H9 (cell line): Measurements from ENCODE around the gene STOML3. TPM values are rescaled to one million over a fixed set of nuclear protein-coding genes. Genes with fewer than 3 reads are reported as not detected.

ENCODE experiments used
- DNase-seq: peaks from one replicate; pipeline ENCODE4 v3.0.0-alpha.2; 2017
- H2AFZ ChIP-seq: one replicate; pipeline ENCODE4 v1.6.1; 2013; ENCODE audit warnings: mild to moderate bottlenecking, low read length, control low read depth, moderate library complexity
- H2AK5ac ChIP-seq: 2 replicates; pipeline ENCODE4 v1.6.1; 2013; ENCODE audit warnings: low read length, control low read depth, mixed read lengths; ENCODE audit not compliant: insufficient read length
- H2BK120ac ChIP-seq: one replicate; pipeline ENCODE4 v1.6.1; 2013; ENCODE audit warnings: low read depth, mild to moderate bottlenecking, low read length, control low read depth, inconsistent platforms; ENCODE audit not compliant: poor library complexity, severe bottlenecking
- H2BK12ac ChIP-seq: 2 replicates; pipeline ENCODE4 v1.6.1; 2013; ENCODE audit warnings: low read length, control low read depth, mixed read lengths, low read depth; ENCODE audit not compliant: insufficient read length
- H2BK15ac ChIP-seq: 2 replicates; pipeline ENCODE4 v1.6.1; 2013; ENCODE audit warnings: low read depth, low read length, control low read depth
- H2BK20ac ChIP-seq: one replicate; pipeline ENCODE4 v1.6.1; 2013; ENCODE audit warnings: low read depth, mild to moderate bottlenecking, low read length, control low read depth, inconsistent platforms; ENCODE audit not compliant: poor library complexity, severe bottlenecking
- H2BK5ac ChIP-seq: 2 replicates; pipeline ENCODE4 v1.6.1; 2013; ENCODE audit warnings: low read length, control low read depth, mixed read lengths; ENCODE audit not compliant: insufficient read length
- H3K14ac ChIP-seq: 2 replicates; pipeline ENCODE4 v1.6.1; 2013; ENCODE audit warnings: low read length, control low read depth; ENCODE audit not compliant: insufficient read depth
- H3K18ac ChIP-seq: 2 replicates; pipeline ENCODE4 v1.6.1; 2013; ENCODE audit warnings: low read depth, mild to moderate bottlenecking, mixed read lengths, low read length, control low read depth; ENCODE audit not compliant: insufficient read length
- H3K23ac ChIP-seq: 2 replicates; pipeline ENCODE4 v1.6.1; 2013; ENCODE audit warnings: low read length, control low read depth, mixed read lengths, low read depth; ENCODE audit not compliant: insufficient read length
- H3K23me2 ChIP-seq: 2 replicates; pipeline ENCODE4 v1.6.1; 2013; ENCODE audit warnings: low read depth, mild to moderate bottlenecking, mixed read lengths, low read length, control low read depth; ENCODE audit not compliant: insufficient read length, poor library complexity, severe bottlenecking
- H3K27ac ChIP-seq: 2 replicates; pipeline ENCODE4 v1.5.1; 2013; ENCODE audit warnings: low read length, control low read depth, mixed read lengths, low read depth; ENCODE audit not compliant: insufficient read length
- H3K27me3 ChIP-seq: 2 replicates; pipeline ENCODE4 v1.6.1; 2013; ENCODE audit warnings: low read length, control low read depth, inconsistent platforms; ENCODE audit not compliant: insufficient read depth
- H3K4ac ChIP-seq: 2 replicates; pipeline ENCODE4 v1.6.1; 2013; ENCODE audit warnings: low read depth, mild to moderate bottlenecking, control low read depth, inconsistent platforms, low read length, moderate library complexity
- H3K4me1 ChIP-seq: 2 replicates; pipeline ENCODE4 v1.6.1; 2013; ENCODE audit warnings: low read length, control low read depth, inconsistent platforms; ENCODE audit not compliant: insufficient read depth
- H3K4me2 ChIP-seq: 2 replicates; pipeline ENCODE4 v1.6.1; 2013; ENCODE audit warnings: low read length, control low read depth, mixed read lengths; ENCODE audit not compliant: insufficient read length, insufficient read depth
- H3K56ac ChIP-seq: 2 replicates; pipeline ENCODE4 v1.6.1; 2013; ENCODE audit warnings: low read depth, mild to moderate bottlenecking, mixed read lengths, low read length, control low read depth; ENCODE audit not compliant: insufficient read length
- H3K79me1 ChIP-seq: 2 replicates; pipeline ENCODE4 v1.6.1; 2013; ENCODE audit warnings: low read depth, mild to moderate bottlenecking, moderate library complexity, low read length, control low read depth, inconsistent platforms; ENCODE audit not compliant: insufficient read depth, poor library complexity, severe bottlenecking
- H3K79me2 ChIP-seq: 2 replicates; pipeline ENCODE4 v1.6.1; 2013; ENCODE audit warnings: low read length, control low read depth, inconsistent platforms; ENCODE audit not compliant: insufficient read depth
- H3K9ac ChIP-seq: 2 replicates; pipeline ENCODE4 v1.6.1; 2013; ENCODE audit warnings: low read length, control low read depth, mixed read lengths; ENCODE audit not compliant: insufficient read length; ENCODE audit errors: extremely low read depth
- H3K9me3 ChIP-seq: one replicate; pipeline ENCODE4 v1.6.1; 2013; ENCODE audit warnings: low read depth, low read length, inconsistent platforms; ENCODE audit not compliant: control insufficient read depth
- H3T11ph ChIP-seq: one replicate; pipeline ENCODE4 v1.6.1; 2013; ENCODE audit warnings: mild to moderate bottlenecking, low read length, control low read depth, inconsistent platforms
- H4K20me1 ChIP-seq: one replicate; pipeline ENCODE4 v1.6.1; 2013; ENCODE audit not compliant: control insufficient read depth, insufficient read length, insufficient read depth
- H4K5ac ChIP-seq: 2 replicates; pipeline ENCODE4 v1.6.1; 2013; ENCODE audit warnings: low read depth, mild to moderate bottlenecking, mixed read lengths, low read length, control low read depth; ENCODE audit not compliant: insufficient read length
- H4K8ac ChIP-seq: replicated peaks from 2 replicates; pipeline ENCODE4 v1.6.1; 2013; ENCODE audit warnings: low read length, control low read depth, mixed read lengths, low read depth; ENCODE audit not compliant: insufficient read length
- H4K91ac ChIP-seq: 2 replicates; pipeline ENCODE4 v1.6.1; 2013; ENCODE audit warnings: low read depth, mild to moderate bottlenecking, moderate library complexity, mixed read lengths, low read length, control low read depth; ENCODE audit not compliant: insufficient read length
- H3K27ac Mint-ChIP-seq, 3 experiments: 2 replicates in 2 of 3; 3 replicates in 1 of 3; pipeline ENCODE4 v1.8.0; 2020 to 2021; ENCODE audit warnings: mixed read lengths in 3 of 3, mild to moderate bottlenecking in 1 of 3, moderate library complexity in 1 of 3
- H3K27me3 Mint-ChIP-seq: 2 replicates; pipeline ENCODE4 v1.8.0; 2021; ENCODE audit warnings: low read depth, mild to moderate bottlenecking, moderate library complexity, mixed read lengths
- H3K36me3 Mint-ChIP-seq, 3 experiments: 2 replicates in 2 of 3; 3 replicates in 1 of 3; pipeline ENCODE4 v1.8.0; 2020 to 2021; ENCODE audit warnings: low read depth in 3 of 3, mixed read lengths in 3 of 3; ENCODE audit not compliant: insufficient read depth in 1 of 3
- H3K4me1 Mint-ChIP-seq, 2 experiments: 2 replicates each; pipeline ENCODE4 v1.8.0; 2020; ENCODE audit warnings: mixed read lengths in 2 of 2
- H3K4me3 Mint-ChIP-seq, 2 experiments: 2 replicates in 1 of 2; 3 replicates in 1 of 2; pipeline ENCODE4 v1.8.0; 2020 to 2021; ENCODE audit warnings: mild to moderate bottlenecking in 2 of 2, mixed read lengths in 2 of 2, moderate library complexity in 1 of 2
- H3K9me3 Mint-ChIP-seq, 2 experiments: 2 replicates in 1 of 2; 3 replicates in 1 of 2; pipeline ENCODE4 v1.8.0; 2020; ENCODE audit warnings: mild to moderate bottlenecking in 2 of 2, mixed read lengths in 2 of 2, moderate library complexity in 1 of 2
- CTCF ChIP-seq: fragments of 200-600 bp; sonication (generic); conservative IDR thresholded peaks from 3 replicates; pipeline ENCODE4 v1.8.0; 2021; ENCODE audit warnings: antibody characterized with exemption, mild to moderate bottlenecking
- WGBS: extraction: QIAGEN DNeasy Blood & Tissue Kit; methylation state at CpG from one replicate; pipeline ENCODE4 v1.1.7; 2013; ENCODE audit warnings: missing lambda C conversion rate, low lambda C conversion rate, mixed read lengths; ENCODE audit not compliant: insufficient read length; ENCODE audit errors: extremely low coverage; 5-methylcytosine and 5-hydroxymethylcytosine counted together
- total RNA-seq: library from RNA; stranded (reverse); gene quantifications from 2 replicates; pipeline ENCODE4 v1.2.1, GENCODE V29; 2021

The STOML3 gene
- total RNA-seq, 1 experiment from 2014 or later = not detected

DNA sequence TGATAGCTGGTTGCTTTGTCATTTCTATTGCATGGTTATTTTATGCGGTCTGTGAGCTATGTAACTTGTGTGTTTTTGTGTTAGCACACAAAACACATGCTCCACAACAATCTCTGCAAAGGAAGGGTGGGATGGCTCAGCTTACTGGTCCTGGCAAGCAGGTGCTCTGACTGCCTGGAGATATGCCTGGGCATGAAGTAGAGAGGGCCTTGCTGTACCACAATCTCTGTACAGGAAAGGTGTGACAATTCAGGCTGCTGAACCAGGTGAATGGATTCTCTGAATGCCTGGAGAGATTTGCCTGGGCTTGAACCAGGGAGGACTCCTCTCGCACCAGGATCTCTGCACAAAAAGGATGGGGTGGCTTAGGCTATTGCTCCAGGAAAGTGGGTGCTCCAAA, 69.5 kb downstream of the STOML3 start:
- no peaks in the 10 kb centered on the region for H3K79me1 ChIP-seq
- H3K4me2 ChIP-seq = no peak overlapping the region
- Mint-ChIP-seq H3K9me3 (0 out of 5 replicates have a peak, but pooled peaks cover 0 to 2% of the 10 kb centered on the region in 2 experiments), H3K4me3 (no peak overlapping the region), H3K27ac (no peak overlapping the region), H3K27me3 (no peaks in the 10 kb centered on the region), H3K4me1 (peaks cover 7 to 13% of the 10 kb centered on the region in 2 experiments), H3K36me3 (peaks cover 0 to 5% (median 0%) of the 10 kb centered on the region in 3 experiments; a peak in 1 of 7 replicates)
- H3K27ac ChIP-seq = no peak overlapping the region
- H2BK5ac ChIP-seq = no peak overlapping the region
- H2BK12ac ChIP-seq = no peak overlapping the region
- H3K18ac ChIP-seq = no peak overlapping the region
- H2AK5ac ChIP-seq = no peak overlapping the region
- no peak overlapping the region for H2AFZ ChIP-seq
- H4K8ac ChIP-seq = no peak overlapping the region
- no peaks in the 10 kb centered on the region for H4K20me1 ChIP-seq
- H3K4ac ChIP-seq = no peak overlapping the region
- no peak overlapping the region for H3K9ac ChIP-seq
- H3K23me2 ChIP-seq = no peaks in the 10 kb centered on the region
- no peak overlapping the region for H3K23ac ChIP-seq
- no peak overlapping the region for H3T11ph ChIP-seq
- H2BK15ac ChIP-seq = no peak overlapping the region
- no peak overlapping the region for H4K91ac ChIP-seq
- H3K56ac ChIP-seq = no peak overlapping the region
- H3K9me3 ChIP-seq = no peaks in the 10 kb centered on the region
- H3K4me1 ChIP-seq = no peaks in the 10 kb centered on the region
- H3K79me2 ChIP-seq = no peaks in the 10 kb centered on the region
- H2BK120ac ChIP-seq = no peak overlapping the region
- H2BK20ac ChIP-seq = no peak overlapping the region
- no CpG with 5 or more reads among the region's 2 CpGs for WGBS
- no peak for TF ChIP-seq CTCF
- DNase-seq = no peak
- H4K5ac ChIP-seq = no peak overlapping the region
- H3K14ac ChIP-seq = no peak overlapping the region
- no peaks in the 10 kb centered on the region for H3K27me3 ChIP-seq

Other genes with a start within 250 kb of the STOML3 start
- 79.5 and 84.6 TPM in 2 replicates for gene PROSER1, start 47.3 kb upstream of the STOML3 start, total RNA-seq
- gene NHLRC3, start 47.6 kb upstream of the STOML3 start, total RNA-seq = 17.6 and 17.7 TPM in 2 replicates